Stimulated activated CD4-positive, alpha-beta T cell treated with anti-CD3 and anti-CD28 coated beads, TNF-alpha, amount 100 ng/mL, for 4 hours (primary cell): ENCODE results near the gene TSR3.
"Not testable (repeated sequence)": the region's sequence is repeated elsewhere in the genome, so short reads cannot be mapped to it uniquely, and the experiment has no call there.

Experiments
- DNase-seq, 3 experiments: peaks; one replicate each; pipeline ENCODE4 v3.0.0-alpha.2; 2020; ENCODE audit warnings: low read depth in 3 of 3

The TSR3 gene

DNA sequence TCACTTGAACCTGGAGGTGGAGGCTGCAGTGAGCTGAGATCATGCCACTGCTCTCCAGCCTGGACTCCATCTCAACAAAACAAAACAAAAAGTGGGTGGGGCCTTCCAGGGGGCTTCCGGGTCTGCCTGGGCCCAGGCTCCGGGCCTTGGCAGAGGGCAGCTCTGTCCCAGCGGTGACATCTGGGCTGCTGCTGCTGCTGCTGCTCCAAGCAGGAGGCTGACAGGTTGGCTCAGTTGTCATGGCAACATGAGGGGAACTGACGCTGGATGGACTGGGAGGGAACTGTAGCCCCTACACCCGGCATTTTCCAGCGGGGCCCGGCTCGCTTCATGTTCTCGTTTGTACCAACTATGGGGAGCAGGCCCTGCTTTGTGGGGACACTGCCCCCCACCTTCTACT is 14.2 kb downstream of the TSR3 start:
- no peak for DNase-seq

DNA sequence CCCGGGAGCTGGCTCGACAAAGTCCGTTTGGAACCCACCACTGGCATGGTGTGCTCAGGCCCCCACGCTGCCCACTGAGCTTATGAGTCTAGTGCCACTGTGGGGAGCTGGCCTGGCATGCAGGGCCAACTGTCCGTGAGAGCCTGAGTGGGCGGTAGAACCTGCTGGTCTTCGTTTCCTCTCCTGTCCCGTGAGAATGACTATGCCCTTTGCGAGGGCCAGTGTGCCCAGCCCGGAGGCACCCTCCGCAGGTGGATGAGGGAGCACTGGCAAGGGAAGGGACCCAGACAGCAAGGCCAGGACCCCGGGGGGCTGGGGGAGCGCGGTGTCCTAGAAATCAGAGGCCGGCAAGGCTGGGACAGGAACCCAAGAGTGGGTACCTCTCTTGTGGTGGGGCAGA is 15.1 kb downstream of the TSR3 start:
- DNase-seq: no peak

DNA sequence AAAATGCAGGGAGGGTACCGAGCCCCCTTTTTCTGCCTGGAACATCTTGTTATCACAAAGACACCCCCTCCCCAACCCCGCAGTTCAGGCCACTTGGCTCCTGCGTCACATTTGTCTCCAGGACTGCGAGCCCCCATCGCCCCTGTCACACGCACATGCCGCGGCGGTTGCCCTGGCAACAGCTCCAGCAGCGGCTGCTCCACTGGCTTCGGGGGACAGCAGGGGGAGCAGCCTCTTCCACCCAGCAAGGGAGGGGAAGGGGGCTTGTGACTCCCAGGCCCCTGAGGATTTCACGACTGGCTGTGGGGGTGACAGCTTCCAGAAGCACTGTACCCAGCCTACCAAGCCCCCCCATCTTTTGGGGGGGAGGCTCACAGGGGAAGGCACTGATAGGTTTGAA is 15.7 kb downstream of the TSR3 start:
- no peak for DNase-seq

DNA sequence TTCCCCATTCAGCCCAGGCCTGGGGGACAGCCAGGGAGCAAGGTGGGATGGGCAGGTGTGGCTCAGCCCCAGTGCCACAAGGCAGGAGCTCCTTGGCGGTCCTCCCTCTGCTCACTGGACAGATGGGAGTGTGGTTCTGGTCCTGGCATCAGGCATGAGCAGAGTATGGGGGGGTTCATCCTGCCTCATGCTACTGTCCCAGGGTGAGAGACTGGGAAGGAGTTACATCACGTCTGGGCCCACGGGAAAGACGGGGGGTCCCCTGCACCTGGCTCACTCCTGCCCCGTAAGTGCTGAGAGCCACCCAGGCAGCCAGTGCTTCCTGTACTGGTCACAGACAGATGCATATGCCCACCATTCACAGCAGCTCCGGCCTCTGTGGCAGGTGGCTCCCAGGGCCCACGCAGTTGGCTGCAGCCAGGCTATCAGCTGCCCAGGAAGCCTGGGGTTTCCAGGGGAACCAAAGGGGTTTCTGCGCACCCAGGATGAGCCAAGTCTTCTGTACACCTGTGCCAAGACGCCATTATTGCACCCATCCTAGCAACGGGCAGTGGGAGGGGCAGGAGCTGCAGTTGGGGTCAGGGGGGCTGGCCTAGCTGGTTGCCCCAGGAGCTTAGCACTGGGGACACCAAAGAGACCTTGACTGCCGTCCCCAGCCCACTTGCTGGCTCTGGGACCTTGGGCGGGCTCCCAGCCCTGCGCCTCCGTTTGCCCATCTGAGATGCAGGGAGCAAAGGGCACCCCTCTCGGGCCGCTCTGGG is 16.3 kb downstream of the TSR3 start:
- DNase-seq: no peak

DNA sequence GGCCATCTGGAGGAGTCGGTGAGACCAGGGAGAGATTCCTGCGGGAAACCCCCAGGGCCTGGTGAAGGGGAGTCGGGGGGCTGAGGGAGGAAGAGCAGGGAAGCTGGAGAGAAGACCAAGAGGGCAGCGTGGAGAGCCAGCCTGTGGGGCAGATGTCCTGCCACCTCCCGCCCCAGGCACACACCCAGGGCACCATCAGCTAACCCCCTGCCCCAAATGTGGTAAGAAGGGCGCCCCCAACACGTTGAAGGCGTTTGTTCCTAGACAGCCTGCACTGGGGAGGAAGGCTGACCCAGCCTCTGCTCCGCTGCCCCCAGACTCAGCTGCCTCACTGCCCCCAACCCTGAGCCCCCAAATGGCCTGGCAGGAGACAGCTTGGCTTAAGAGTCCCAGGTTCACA is 16.9 kb downstream of the TSR3 start:
- DNase-seq: no peak

DNA sequence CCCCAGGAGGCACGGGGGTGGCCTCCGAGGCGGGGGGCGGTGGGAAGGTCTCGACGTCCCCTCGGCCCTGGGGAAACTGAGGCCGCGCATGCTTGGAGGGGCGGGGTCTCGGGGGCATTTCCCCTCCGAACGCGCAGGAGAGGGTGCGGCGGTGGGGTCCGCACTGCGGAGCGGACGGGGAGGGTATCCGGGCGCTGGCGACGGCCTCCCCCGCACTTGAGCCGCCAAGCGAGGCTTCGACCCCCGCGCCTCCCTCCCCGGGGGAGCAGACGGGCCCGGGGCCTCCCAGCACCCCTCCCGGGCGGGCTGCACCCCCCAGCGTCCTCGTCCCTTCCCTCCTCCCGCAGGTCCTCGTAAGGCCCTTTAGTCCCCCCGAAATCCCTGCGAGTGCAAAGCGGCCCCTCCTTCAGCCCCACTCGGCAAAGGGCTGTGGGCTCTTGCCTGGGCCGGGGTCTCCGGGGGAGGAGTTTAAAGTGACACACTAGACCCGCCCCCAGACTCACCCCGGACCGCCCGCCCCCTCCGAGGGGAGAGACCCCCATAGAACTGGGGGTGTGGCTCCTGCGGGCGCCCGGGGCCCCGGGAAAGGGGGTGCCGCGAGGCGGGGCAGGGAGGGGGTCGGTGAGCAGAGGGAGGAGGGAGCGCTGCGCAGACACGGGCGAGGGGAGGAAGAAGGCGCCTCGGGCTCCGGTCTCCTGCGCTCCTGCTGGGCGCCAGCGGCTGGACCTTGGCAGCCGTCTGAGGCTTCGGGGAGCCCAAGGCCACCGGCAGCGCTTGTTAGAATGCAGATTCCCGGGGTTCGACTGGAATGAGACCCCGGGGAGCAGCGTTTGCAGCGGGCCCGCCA is 17.6 kb downstream of the TSR3 start:
- no peak for DNase-seq

DNA sequence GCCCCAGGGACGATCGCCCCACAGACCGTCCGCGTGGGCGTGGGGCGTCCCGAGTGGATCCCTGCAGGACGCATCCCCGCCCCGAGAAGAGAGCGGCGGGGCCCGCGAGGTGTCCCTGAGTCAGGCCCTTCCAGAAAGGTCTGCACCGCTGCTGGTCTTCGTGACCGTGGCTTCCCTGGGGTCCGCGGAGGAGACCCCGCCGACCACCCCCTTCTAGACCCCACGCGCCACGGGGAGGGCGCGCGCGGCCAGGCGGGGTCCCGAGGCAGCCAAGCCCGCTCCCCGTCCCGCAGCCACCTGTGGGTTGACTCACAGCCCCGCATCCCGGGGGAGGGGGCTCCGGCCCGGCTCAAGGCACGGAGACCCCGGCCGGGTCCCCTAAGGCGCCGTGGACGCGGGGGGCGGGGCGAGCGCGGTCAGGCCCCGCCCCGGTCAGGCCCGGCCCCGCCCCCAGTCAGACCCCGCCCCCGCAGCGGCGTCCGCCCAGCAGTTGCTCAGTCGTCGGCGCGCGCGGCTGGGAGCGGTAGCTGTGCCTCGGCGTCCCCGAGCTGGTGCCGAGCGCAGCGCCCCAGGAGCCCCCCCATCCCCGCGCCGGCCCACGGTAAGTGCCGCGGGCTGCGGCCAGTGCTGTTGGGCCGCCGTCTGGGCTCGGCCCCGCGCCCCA is 18.4 kb downstream of the TSR3 start, which contains the start of gene BAIAP3:
BAIAP3 (plus strand) TSS at position 497 of the 664 bp plus-strand sequence. CDS start 4,905 bp downstream, outside the sequence.
- no peak for DNase-seq

DNA sequence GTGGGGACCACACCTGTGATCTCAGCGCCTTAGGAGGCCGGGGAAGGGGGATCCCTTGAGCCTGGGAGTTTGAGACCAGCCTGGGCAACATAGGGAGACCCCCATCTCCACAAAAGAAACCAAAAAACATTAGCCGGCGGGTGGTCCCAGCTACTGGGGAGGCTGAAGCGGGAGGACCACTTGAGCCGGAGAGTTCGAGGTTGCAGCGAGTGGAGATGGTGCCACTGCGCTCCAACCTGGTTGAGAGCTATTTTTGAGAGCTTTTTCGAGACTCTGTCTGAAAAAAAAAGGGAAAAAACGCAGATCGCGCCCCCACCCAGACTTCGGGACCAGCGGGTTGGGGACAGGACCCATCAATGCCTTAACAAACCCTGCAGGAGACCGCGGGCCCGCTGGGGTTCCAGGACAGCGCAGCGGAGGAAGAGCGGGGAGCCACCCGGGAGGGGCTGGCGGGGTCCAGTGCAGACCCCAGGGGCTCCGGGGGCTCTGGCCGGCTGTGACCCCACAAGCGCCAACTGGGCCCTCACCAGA is 19.0 kb downstream of the TSR3 start:
- no peak for DNase-seq

DNA sequence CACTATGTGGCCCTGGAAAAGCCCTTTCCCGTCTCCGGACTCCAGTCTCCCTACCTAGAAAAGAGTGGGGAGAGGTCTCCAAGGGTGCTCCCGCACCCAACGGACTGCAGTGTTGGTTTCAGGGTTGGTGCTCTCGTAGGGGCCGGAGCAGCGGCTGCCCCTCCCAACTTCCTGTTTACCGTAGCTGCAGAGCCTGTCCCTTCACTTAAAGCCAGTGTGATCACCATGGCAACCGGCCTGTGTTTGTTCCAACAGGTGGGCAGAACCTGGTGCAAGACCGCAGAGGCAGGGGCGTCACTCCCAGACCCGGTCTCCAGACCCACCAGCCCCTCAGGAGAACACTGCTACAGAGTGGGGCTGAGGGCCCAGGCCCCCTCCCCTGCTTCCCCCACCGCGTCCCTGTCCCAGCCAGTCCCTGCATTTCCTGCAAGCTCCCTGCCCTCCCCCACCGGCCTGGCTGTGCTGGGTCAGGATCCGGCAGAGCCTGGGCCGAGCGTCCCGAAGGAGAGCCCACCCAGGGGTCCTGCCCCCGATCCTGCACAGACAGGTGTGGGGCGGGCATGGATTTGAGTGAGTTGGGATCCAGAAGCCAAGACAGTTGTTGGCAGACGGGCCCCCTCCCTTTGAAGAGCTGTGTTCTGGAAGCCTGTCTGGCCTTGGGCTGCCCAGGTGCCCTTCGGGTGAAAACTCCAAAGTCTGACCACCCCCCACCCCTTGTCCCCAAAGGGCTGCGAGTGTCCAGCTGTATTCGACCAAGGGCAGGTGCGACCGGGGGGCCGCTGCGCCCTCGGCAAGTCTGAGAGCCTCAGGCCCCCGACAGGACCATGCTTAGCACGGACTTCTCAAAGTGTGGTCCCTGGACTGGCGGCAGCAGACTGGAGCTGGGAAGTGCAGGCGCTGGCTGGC is 19.7 kb downstream of the TSR3 start:
- no peak for DNase-seq

DNA sequence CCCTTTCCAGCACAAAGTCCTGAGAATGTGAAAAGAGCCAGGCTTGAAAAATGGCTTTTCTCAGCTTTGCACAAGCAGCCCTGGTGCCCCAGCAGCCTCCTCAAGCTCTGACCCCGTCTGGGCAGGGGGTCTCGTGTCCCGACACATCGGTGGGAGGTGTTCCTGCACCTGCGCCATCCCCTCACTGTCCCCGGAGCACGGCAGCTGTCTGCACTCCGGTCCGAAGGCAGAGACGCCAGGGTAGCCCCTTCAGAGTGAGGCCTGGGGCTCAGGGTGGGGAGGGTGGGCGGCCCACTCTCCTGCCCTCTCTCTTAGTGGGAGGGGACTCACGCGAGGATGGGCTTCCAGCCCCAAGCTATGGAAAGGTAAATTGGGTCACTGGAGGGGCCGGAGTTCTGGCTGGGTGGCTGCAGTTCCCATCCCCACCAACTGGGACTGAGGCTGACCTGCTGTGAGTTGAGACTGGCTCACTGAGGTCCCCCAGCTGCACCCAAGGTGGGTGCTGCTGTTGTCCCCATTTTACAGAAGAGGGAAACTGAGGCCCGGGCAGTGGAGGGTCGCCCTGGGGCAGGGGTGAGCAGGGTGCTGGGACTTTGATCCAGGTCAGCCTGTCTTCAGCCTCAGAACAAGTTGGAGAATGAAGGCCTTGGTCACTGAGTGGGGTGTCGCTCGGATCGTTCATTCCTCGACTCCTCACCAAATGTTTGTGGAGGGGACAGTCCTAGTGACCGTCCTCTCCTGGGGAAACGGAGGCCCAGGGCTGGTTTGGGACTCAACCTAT is 20.6 kb downstream of the TSR3 start:
- no peak for DNase-seq

DNA sequence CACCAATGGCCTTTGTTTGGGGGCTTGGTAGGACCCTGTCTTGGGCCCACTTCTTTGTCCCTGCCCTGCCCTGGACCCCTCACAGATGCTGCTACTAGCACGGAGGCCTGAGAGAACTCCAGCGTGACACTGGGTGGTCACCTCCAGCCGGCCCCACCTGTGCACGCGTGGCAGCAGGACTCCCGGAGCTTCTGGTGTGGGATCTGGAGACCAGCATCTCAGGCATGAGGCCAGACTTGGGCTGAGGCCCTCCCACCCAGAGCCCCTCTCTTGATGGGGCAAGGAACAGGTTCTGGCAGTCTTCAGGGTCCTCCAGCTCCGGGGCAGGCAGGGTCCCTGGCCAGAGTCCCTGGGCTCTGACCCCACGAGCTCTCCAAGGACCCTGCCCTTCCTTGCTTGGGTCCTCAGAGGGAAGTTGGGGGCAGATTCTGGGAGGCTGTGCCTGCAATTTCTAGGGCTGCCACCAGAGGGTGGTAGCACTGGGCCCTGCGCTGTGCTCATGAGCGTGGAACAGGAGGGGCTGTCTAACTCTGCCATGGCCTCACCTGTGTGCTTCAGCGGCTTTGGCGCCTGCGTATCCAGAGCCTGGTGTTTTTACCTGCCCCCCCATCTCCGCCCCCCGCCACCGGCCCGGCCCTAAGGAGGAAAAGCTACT is 21.3 kb downstream of the TSR3 start:
- no peak for DNase-seq

DNA sequence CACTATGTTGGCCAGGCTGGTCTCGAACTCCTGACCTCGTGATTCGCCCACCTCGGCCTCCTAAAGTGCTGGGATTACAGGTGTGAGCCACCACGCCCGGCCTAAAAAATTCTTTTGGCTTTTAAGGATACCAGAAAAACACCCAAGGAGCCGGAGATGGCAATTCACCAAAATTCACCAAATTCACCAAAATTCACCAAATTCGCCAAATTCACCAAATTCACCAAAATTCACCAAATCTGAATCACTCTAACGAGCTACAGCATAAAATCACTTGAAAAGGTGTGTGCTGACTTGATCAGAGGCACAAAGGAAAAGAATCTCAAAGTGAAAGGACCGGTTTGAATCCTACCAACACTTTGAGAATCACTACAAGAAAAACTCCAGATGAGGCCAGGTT is 22.7 kb downstream of the TSR3 start:
- not testable (repeated sequence) for DNase-seq

DNA sequence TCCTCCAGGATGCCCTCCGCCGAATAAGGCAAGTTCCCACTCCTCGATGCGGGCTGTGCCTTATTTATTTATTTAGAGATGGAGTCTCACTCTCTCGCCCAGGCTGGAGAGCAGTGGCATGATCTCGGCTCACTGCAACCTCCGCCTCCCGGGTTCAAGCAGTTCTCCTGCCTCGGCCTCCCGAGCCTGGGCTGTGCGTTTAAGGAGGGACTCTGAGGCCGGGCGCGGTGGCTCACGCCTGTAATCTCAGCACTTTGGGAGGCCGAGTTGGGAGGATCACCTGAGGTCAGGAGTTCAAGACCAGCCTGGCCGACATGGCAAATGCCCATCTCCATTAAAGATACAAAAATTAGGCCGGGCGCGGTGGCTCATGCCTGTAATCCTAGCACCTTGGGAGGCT is 23.5 kb downstream of the TSR3 start:
- not testable (repeated sequence) for DNase-seq

DNA sequence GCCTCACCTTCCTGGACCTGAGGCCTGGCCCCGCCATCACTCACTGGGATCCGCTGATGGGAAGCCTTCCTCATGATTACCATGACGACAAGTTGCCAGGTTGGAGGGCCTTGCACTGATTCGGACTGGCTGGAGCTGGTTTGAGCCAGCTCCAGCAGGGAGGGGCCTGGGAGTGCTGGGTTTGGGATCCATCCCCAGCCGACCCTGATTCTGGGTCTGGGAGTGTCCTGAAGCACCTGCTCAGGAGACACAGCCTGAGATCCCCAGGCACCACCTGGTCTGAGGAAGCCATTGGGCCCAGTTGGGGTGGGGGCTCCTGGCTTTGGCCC is 24.1 kb downstream of the TSR3 start:
- DNase-seq: no peak

DNA sequence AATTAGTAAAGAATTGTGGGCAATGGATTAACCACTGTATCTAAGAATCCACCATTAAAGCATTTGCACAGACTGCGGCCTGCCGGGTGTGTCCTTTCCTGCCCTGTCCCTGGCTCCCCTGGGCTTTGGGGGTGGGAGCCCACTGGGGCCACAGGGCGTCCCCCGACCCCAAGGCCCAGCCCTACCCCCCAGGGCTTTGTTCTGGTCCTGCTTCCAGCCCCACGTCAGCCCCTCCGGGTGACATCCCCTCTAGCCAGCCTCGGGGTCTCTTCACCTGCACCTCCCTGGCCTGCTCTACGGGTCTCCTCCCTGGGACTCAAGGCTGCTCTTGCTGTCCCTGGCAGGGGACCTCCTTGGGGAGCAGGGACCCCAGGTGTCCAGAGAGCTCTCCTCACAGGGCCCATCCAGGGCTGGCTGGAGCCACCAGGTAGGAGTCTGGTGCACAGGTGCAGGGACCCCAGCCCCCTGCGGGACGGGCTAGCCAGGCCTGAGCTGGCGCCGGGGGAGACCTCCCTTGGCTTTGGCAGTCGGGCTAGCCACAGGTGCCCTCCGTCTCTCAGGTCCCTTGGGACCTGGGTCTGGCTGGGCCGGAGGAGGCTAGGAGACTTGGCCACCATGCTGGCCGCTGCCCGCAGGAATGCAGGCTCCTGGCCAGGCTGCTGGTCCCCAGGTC is 24.6 kb downstream of the TSR3 start:
- no peak for DNase-seq

DNA sequence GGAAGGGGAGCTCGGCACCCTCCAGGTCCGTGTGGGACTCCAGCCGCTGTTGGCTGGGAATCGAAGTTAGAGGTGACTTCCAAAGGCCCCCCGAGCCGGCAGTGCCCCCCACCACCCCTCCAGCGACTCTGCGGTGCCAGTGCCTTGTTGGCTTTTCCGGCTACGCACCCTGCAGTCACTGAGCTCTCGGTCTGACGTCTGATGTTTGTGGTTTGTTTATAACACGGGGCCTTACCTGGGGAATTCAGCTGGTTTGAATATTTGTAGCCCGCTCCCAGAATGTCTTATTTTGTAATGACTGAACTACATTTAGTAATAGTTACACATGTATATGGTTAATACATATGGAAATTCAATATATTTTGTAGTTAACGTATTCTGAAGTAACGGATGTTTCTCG is 25.3 kb downstream of the TSR3 start:
- DNase-seq: no peak

DNA sequence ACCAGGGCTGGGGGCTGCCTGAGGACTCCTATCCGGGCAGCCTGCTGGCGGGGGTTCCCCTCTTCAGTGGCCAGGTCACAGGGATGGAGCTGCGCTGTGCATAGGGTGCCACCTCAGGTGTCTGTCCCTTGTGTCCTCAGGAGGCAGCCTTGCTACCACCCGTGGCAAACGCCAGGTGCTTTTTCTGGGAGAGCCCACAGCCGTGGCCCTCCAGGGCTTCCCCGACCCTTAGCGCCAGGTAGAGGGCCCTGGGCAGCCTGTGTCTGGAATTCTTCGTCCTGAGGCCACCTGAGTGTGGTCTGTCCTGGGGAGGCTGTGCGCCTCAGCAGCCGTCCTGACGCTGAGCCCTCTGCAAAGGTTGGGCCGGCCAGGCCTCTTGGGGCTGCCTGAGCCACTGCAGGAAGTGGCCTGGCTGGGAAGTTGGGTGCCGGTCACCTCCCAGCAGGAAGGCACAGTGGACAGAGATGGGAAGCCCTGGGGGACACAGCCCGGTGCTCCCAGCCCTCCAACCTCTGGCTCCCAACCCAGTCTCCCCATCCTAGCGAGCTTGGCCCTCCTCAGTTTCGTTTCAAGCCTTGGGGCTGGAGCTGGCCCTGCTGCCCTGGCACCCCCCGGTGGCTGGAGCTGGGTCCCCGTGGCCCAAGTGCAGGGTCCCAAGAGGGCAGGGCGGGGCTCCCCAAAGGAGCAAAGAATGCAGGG is 25.9 kb downstream of the TSR3 start:
- no peak for DNase-seq

DNA sequence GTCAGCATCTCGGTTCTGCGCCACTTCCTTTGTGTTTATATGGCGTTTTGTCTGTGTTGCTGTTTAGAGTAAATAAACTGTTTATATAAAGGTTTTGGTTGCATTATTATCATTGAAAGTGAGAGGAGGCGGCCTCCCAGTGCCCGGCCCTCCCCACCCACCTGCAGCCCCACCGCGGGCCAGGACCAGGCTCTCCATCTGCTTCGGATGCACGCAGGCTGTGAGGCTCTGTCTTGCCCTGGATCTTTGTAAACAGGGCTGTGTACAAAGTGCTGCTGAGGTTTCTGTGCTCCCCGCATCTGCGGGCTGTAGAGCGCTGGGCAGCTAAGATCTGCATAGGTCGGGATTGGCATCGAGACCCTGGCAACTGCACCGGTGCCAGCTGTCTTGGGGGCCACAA is 26.4 kb downstream of the TSR3 start:
- no peak for DNase-seq

DNA sequence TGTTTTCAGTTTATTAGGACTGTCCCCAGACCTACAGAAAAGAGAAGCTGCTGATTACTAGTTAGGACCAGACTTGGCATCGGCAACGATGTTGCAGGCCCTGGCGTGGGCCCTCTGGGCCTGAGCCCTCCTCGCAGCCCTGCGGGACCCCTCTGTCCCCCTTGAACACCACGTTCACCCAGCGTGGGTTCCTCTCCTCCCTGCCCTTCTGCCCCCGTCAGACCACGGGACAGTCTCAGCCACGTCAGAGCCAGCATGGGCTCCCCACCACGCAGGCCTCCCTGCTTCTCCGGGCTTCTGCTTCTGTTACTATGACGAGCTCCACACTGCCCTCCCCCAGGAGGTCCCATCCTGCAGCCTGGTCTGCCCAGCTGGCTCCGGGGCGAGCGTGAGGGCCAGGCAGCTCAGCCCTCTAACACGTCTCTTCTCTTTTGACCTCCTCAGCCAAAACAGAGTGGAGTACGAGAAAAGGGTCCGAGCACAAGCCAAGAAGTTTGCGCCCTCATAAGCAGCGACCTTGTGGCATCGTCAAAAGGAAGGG is 27.3 kb downstream of the TSR3 start:
- DNase-seq: no peak
